Measurements from ENCODE around the gene ATAD3C. TPM values are rescaled to one million over a fixed set of nuclear protein-coding genes. Genes with fewer than 3 reads are reported as not detected.

ATAD3C gene
- total and polyA plus RNA-seq, 2 of the 8 experiments (the other 6 are each of a cell fraction or from before 2014, with no cell fraction given), result 2.0 to 2.7 TPM

DNA sequence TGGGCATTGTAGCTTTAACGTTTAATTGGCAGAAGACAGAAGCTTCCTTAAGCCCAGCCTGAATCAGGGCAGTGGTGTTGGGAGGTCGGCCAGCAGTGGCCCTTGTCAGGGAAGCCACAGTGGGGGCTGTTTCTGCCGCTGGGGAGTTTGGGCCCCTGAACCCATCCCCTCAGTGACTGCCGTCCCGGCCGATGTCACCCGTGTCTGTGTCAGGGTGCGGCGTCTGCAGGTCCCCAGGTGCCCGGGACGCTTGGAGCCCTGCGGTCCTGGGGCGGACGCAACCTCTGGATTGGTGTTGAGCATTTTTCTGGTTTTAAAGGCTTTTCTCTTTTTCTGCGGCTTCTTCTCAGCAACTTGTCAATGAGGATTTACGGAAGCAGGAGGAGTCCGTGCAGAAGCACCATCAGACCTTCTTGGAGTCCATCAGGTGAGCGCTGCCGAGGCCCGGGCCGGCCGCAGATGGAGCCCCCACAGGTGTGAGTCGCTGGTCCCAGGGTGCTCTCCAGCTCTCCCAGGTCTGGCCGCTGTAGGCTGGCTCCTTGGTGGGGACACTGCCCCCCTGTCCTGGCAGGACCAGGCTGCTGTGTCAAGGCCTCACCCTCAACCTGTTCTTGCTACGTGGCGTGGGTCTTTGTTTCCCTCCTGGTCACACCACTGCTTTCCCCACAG is 2.3 kb downstream of the ATAD3C start:
- Histone ChIP-seq H3K36me3 (ENCODE audit: control insufficient read depth in 2 of 4, insufficient read depth in 4 of 4, low read length in 3 of 4) (no peaks in the 10 kb centered on the region), H2BK12ac (ENCODE audit: low read depth, low read length) (no peak overlapping the region), H3K79me2 (ENCODE audit: control insufficient read depth in 1 of 2, insufficient read depth in 2 of 2, low read length in 2 of 2) (no peaks in the 10 kb centered on the region), H2BK5ac (ENCODE audit: low read depth, low read length) (no peak overlapping the region), H4K20me1 (replicated peaks in 1 of 2; ENCODE audit: control insufficient read depth in 1 of 2, insufficient read depth in 2 of 2, low read length in 2 of 2) (no peaks in the 10 kb centered on the region), H3K9ac (replicated peaks in 1 of 4; ENCODE audit: extremely low read depth in 1 of 4, low read depth in 3 of 4, low read length in 3 of 4) (no peak overlapping the region), H2BK20ac (ENCODE audit: low read length) (no peak overlapping the region), H2BK15ac (ENCODE audit: low read length) (no peak overlapping the region), H3K27ac (ENCODE audit: low read depth, low read length) (no peak overlapping the region), H4K5ac (ENCODE audit: insufficient read length, low read depth, low read length) (no peak overlapping the region), H3K23ac (ENCODE audit: insufficient read length) (no peak overlapping the region), H3K9me3 (ENCODE audit: insufficient read depth in 2 of 2, low read depth in 1 of 2, low read length in 1 of 2) (no peaks in the 10 kb centered on the region), H2BK120ac (replicated peaks; ENCODE audit: low read depth, low read length) (no peak overlapping the region), H3K4me1 (replicated peaks in 1 of 4; ENCODE audit: control insufficient read depth in 3 of 4, insufficient read depth in 4 of 4, low read length in 3 of 4) (no peaks in the 10 kb centered on the region), H3K14ac (ENCODE audit: insufficient read length) (no peak overlapping the region), H3K56ac (replicated peaks; ENCODE audit: insufficient read length, low read depth, low read length) (no peak overlapping the region), H3K23me2 (ENCODE audit: low read depth, low read length) (no peaks in the 10 kb centered on the region), H3K79me1 (ENCODE audit: low read depth, low read length) (no peaks in the 10 kb centered on the region), H2AK5ac (ENCODE audit: low read depth, low read length) (no peak overlapping the region), H3K27me3 (replicated peaks in 1 of 4; ENCODE audit: control insufficient read depth in 3 of 4, extremely low read depth in 1 of 4, insufficient read depth in 3 of 4, low read length in 3 of 4) (no peaks in the 10 kb centered on the region), H3K4me2 (ENCODE audit: insufficient read depth in 1 of 2, low read depth in 2 of 2, low read length in 2 of 2) (no peak overlapping the region), H3K4me3 (ENCODE audit: extremely low read depth in 1 of 4, insufficient read depth in 2 of 4, low read depth in 3 of 4, low read length in 4 of 4) (no peak overlapping the region), H3K4ac (replicated peaks; ENCODE audit: insufficient read length, low read depth, low read length) (no peak overlapping the region), H4K8ac (ENCODE audit: extremely low read depth, insufficient read depth, low read length) (peak overlapping the region; percentile 18; the same call in 1 of the 2 replicates), H4K91ac (replicated peaks; ENCODE audit: insufficient read length, low read length) (no peak overlapping the region), H2AFZ (ENCODE audit: low read length) (no peak overlapping the region), H3K18ac (ENCODE audit: extremely low read depth, low read length) (no peak overlapping the region)
- ChIA-PET CTCF (ENCODE audit: partially characterized antibody) (interaction anchor here (0.5 to 2.4 kb wide), 5 partner anchors 9 to 221 kb away, joined by 3 to 12 read pairs (median 5); no protein-coding TSS in a partner anchor), POLR2A (ENCODE audit: partially characterized antibody) (interaction anchor here (0.6 to 2.1 kb wide), 5 partner anchors 9 to 79 kb away, joined by 3 to 5 read pairs (median 3); no protein-coding TSS in a partner anchor)
- DNase-seq (ENCODE audit: low read depth in 1 of 2, low spot score in 2 of 2), result no peak
- FAIRE-seq, result no peak
- WGBS, 2 experiments (ENCODE audit: extremely low coverage in 1 of 2, insufficient coverage in 1 of 2, insufficient read length in 1 of 2, insufficient replicate concordance in 2 of 2, low coverage in 1 of 2, low lambda C conversion rate in 2 of 2, missing lambda C conversion rate in 1 of 2), result 95% methylated on average over 26 of the region's 26 CpGs; no CpG with 5 or more reads in 1 of the 2 experiments
- TF ChIP-seq GTF2F1 (IDR thresholded peaks at IDR 0.05; ENCODE audit: borderline replicate concordance, low read depth, low read length) (no peak), BRCA1 (IDR thresholded peaks at IDR 0.05; ENCODE audit: low read depth, low read length) (no peak), RNF2 (IDR thresholded peaks at IDR 0.05; ENCODE audit: borderline replicate concordance, low read depth, low read length, missing control alignments, poor library complexity, severe bottlenecking) (no peak), RAD21 (IDR thresholded peaks at IDR 0.05 in 1 of 2, conservative IDR thresholded peaks at IDR 0.05 in 1 of 2; ENCODE audit: low read depth in 2 of 2, low read length in 2 of 2) (no peak), TEAD4 (IDR thresholded peaks at IDR 0.05; ENCODE audit: low read depth, low read length) (no peak), ZNF274 (IDR thresholded peaks at IDR 0.05; ENCODE audit: borderline replicate concordance, extremely low read depth, low read length) (no peak), GABPA (IDR thresholded peaks at IDR 0.05; ENCODE audit: borderline replicate concordance, insufficient read depth, low read length) (no peak), SIRT6 (IDR thresholded peaks at IDR 0.05; ENCODE audit: low read length) (no peak), JUND (IDR thresholded peaks at IDR 0.05; ENCODE audit: low read length) (no peak), POLR2AphosphoS5 (IDR thresholded peaks at IDR 0.05; ENCODE audit: low read depth, low read length) (no peak), SRF (IDR thresholded peaks at IDR 0.05; ENCODE audit: low read depth, low read length) (no peak)
- TF ChIP-seq, protein P1, sequence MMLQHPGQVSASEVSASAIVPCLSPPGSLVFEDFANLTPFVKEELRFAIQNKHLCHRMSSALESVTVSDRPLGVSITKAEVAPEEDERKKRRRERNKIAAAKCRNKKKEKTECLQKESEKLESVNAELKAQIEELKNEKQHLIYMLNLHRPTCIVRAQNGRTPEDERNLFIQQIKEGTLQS (IDR thresholded peaks at IDR 0.05; ENCODE audit: insufficient read depth, low read depth, low read length), result no peak

Measured in H1 (cell line).